SH-SY5Y (cell line): ENCODE measurements around the gene PFDN4.

ENCODE experiments used
- GATA2 ChIP-seq: IDR thresholded peaks from 2 replicates; pipeline ENCODE4 v1.6.1; 2011; ENCODE audit warnings: mild to moderate bottlenecking, low read depth, low read length
- GATA3 ChIP-seq: IDR thresholded peaks from 2 replicates; pipeline ENCODE4 v1.6.1; 2011; ENCODE audit warnings: low read depth, mild to moderate bottlenecking, low read length, moderate library complexity

DNA sequence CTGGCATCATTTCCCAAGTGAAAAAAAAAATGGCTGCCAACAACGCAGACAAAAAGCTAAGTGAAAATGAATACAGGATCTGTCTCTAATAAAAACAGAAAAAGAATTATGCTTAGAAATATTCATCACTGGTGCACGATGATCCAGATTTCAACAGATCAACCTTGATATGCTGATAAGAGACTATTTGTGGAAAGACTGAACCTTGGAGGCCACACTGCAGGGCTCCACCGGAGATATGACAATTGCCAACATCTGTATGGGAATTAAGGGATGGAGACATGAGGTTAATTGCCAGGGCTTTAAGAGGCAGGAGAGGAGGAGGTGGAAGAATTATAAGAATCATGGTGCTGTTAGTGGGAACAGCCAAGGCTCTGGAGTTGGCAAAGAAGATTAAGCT is 48.3 kb downstream of the PFDN4 start:
- TF ChIP-seq GATA3, result no peak
- TF ChIP-seq GATA2, result no peak
